Skeletal muscle satellite cell (primary cell): Measurements from ENCODE around the gene P2RX6.
"Not testable (repeated sequence)": the region's sequence is repeated elsewhere in the genome, so short reads cannot be mapped to it uniquely, and the experiment has no call there.

ENCODE experiments used
- H3K27me3 ChIP-seq: 2 replicates; pipeline ENCODE4 v1.7.0; 2013; ENCODE audit warnings: low read length; ENCODE audit not compliant: control insufficient read depth, insufficient read depth
- H3K36me3 ChIP-seq: 2 replicates; pipeline ENCODE4 v1.7.0; 2013; ENCODE audit warnings: mild to moderate bottlenecking, control low read depth, low read length; ENCODE audit not compliant: insufficient read depth
- H3K4me1 ChIP-seq: 2 replicates; pipeline ENCODE4 v1.7.0; 2013; ENCODE audit warnings: low read length; ENCODE audit not compliant: control insufficient read depth, insufficient read depth
- H3K4me2 ChIP-seq: 2 replicates; pipeline ENCODE4 v1.7.0; 2013; ENCODE audit warnings: mild to moderate bottlenecking, low read length
- H3K4me3 ChIP-seq: 2 replicates; pipeline ENCODE4 v1.7.0; 2013; ENCODE audit warnings: low read length
- H3K9ac ChIP-seq: 2 replicates; pipeline ENCODE4 v1.7.0; 2013; ENCODE audit warnings: mild to moderate bottlenecking, low read depth, low read length, moderate library complexity
- H3K9me3 ChIP-seq: replicated peaks from 2 replicates; pipeline ENCODE4 v1.7.0; 2013; ENCODE audit warnings: mild to moderate bottlenecking, control low read depth, low read length

P2RX6 gene

DNA sequence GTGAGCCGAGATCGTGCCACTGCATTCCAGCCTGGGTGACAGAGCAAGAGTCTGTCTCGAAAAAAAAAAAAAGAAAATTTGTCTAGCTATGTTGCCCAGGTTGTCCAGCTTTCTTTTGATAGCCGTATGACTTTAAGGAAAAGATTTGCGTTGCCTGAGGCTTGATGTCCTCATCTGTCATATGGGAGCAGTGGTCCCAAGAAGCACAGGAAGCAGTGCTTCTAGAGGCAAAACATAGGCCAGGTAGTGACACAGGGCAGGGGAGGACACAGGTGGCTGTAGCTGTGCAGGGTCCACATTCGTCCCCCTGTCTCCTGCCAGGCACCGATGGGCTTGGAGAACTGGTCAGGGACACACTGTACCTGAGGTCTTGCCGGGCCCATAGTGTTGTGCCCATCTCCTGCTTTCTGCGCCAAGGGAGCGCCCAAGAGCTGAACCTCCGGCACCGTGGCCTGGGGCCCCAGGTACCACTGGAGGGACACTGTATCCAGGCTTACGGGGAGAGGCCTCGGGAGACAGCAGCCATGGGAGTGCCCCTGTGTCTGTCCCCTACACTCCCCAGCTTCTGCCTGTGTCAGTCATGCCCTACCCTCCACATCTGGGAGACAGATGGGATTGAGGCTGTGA lies 32.2 kb downstream of the P2RX6 start:
- Histone ChIP-seq H3K4me2 (no peak overlapping the region), H3K9me3 (no peaks in the 10 kb centered on the region), H3K36me3 (no peaks in the 10 kb centered on the region), H3K4me3 (no peak overlapping the region), H3K27me3 (no peaks in the 10 kb centered on the region), H3K9ac (no peak overlapping the region), H3K4me1 (peaks cover 38% of the 10 kb centered on the region)

DNA sequence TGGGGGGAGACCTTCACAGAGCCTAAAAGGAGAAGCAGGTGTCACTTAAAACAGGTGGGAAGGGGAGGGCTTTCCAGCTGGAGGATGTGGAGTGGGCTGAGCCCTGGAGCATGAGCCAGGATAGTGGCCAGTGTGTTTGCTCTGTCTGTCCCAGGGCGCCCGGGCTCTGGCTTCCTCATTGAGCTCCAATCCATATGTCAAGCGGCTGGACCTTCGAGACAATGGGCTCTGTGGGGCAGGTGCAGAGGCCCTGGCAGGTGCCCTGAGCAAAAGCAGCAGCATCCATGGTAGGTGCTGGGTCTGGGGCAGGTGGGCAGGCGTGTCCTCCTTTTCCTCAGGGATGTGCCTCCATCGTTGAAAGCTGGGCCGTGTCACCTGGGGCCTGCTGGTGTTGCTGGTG lies 32.8 kb downstream of the P2RX6 start:
- Histone ChIP-seq H3K9me3 (no peaks in the 10 kb centered on the region), H3K27me3 (no peaks in the 10 kb centered on the region)

DNA sequence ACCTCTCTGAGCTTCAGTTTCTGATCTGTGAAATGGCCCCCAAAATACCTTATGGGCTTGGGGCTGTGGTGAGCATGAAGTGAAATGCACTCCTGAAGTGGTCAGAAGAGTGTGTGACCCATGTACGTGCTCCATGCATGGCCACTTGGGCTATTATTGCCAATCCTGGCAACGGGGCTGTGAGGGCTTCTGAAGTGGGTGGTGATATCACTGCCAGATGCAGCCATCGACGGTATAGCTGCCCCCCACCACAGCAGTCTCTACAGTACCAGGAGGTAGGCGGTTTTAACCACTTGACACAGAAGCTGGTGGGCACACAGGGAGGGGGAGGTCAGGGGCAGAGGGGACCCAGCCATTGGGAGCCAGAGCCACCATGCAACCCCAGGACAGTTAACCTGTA lies 33.5 kb downstream of the P2RX6 start:
- H3K4me3 ChIP-seq, H3K27me3 ChIP-seq, H3K36me3 ChIP-seq, H3K9me3 ChIP-seq, H3K4me2 ChIP-seq, H3K9ac ChIP-seq: not testable (repeated sequence)
- H3K4me1 ChIP-seq: peaks cover 25% of the 10 kb centered on the region

More for the DNA sequence above, 32.8 kb downstream of the P2RX6 start:
- Histone ChIP-seq H3K36me3 (no peaks in the 10 kb centered on the region), H3K4me2 (no peak overlapping the region), H3K9ac (no peak overlapping the region), H3K4me3 (no peak overlapping the region), H3K4me1 (peaks cover 32% of the 10 kb centered on the region)

DNA sequence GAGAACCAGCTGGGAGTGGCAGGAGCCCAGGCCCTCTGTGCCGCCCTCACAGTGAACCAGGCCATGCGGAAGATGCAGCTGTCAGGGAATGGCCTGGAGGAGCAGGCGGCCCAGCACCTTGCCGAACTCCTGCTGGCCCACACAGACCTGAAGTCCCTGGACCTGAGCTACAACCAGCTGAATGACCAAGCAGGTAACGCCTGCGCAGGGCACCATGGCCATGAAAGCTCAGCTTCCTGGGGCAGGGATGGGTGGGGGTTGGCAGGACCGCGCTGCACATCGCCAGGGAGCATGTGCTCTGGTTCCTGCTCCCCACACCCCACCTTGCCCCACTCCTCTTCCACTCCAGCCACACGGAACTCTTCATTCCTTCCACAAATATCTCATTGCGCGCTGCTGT lies 34.0 kb downstream of the P2RX6 start:
- not testable (repeated sequence) for H3K36me3 ChIP-seq, H3K4me3 ChIP-seq, H3K9me3 ChIP-seq, H3K4me2 ChIP-seq, H3K9ac ChIP-seq, H3K27me3 ChIP-seq
- H3K4me1 ChIP-seq: peaks cover 20% of the 10 kb centered on the region

DNA sequence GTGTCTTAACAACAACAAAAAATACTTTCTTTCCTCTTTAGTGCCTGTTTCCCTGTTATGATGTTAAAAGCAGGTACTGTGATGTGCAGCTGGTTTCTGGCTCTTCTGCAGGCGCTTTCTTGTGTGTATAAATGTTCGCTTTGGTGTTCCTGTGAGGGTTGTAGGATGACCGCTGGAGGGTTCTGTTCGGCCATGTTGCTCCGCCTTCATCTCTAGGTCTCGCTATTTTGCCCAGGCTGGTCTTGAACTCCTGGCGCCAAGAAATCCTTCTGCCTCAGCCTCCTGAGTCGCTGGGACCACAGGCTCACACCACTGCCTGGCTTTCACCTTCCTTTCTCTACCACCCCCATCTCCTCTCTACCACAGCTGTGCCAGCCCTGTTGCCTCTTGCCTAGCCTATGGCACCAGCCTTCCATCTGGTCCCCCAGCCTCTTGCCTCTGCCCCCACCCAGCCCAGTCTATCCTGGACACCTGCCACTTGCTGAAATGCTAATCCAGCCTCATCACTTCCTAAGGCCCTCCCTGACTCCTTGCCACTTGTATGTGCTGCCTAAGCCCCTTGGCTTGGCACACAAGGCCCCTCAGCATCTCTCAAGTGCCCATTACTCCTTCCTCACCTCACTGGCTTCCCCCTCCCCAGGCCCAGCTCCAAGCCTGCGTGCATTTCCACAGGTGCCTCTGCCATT lies 36.3 kb downstream of the P2RX6 start:
- no peaks in the 10 kb centered on the region for H3K36me3 ChIP-seq
- H3K4me1 ChIP-seq: no peaks in the 10 kb centered on the region
- H3K27me3 ChIP-seq: peaks cover 13% of the 10 kb centered on the region
- no peak overlapping the region for H3K4me2 ChIP-seq
- no peak overlapping the region for H3K4me3 ChIP-seq
- H3K9me3 ChIP-seq: no peaks in the 10 kb centered on the region
- no peak overlapping the region for H3K9ac ChIP-seq

DNA sequence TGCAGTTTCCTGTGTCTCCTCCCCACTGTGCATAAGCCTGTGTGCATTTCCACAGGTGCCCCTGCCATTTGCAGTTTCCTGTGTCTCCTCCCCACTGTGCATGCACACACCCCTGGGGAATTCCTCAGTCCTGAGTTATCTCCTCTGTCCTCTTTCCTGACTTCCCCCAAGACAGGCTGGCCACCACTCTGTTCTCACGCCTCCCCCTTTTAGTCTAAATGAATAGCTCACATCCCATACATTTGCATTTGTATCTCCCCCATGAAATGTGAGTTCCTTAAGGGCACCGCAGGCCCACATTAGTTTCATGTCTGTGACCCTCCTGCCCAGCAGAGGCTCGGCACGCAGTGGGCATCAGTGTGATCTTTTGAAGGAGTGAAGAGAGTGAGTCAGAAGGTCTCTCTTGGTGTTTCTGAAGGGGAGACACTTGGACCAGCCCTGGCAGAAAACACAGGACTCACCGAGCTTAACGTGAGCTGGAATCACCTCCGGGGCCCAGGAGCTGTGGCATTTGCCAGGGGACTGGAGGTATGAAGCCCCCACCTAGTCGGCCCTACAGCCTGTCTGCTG lies 37.0 kb downstream of the P2RX6 start:
- Histone ChIP-seq H3K9ac (no peak overlapping the region), H3K9me3 (no peaks in the 10 kb centered on the region), H3K4me2 (no peak overlapping the region), H3K4me3 (no peak overlapping the region), H3K4me1 (no peaks in the 10 kb centered on the region), H3K36me3 (no peaks in the 10 kb centered on the region), H3K27me3 (peaks cover 20% of the 10 kb centered on the region)

DNA sequence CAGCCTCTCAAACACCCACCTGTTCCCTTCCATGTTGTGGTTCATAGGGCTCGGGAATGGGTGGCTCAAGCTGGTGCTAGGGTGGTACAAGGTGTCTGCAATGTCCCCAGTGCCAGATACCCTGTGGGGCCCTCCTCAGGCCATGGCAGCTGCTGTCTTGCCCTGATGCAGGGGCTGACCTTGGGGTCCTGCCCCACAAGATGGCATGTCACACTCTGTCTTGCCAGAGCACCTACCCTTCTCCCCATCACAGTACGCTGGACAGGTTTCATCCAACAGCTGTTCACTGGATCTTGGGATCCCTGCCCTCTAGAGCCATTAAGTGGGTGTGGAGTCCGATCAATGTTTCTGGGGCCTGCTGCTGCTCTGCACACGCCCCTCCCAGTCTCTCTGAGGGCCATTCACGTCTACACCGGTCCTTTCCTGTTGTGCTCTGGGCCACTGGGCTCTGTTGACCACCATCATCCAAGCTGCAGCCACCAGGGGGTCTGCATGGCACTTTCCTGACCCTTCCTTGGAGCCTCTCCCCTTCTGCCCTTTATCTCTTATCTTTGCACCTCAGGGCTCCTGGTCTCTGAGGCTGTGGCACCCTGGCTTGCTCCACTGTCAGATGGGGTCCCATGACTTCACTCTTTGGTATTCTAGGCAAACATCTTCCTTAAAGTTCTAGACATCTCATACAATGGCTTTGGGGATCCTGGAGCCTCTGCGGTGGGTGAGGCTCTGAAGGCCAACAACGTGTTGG lies 37.9 kb downstream of the P2RX6 start:
- Histone ChIP-seq H3K9me3 (no peaks in the 10 kb centered on the region), H3K4me1 (no peaks in the 10 kb centered on the region), H3K4me3 (no peak overlapping the region), H3K4me2 (no peak overlapping the region), H3K9ac (no peak overlapping the region), H3K36me3 (no peaks in the 10 kb centered on the region), H3K27me3 (peaks cover 21% of the 10 kb centered on the region)

DNA sequence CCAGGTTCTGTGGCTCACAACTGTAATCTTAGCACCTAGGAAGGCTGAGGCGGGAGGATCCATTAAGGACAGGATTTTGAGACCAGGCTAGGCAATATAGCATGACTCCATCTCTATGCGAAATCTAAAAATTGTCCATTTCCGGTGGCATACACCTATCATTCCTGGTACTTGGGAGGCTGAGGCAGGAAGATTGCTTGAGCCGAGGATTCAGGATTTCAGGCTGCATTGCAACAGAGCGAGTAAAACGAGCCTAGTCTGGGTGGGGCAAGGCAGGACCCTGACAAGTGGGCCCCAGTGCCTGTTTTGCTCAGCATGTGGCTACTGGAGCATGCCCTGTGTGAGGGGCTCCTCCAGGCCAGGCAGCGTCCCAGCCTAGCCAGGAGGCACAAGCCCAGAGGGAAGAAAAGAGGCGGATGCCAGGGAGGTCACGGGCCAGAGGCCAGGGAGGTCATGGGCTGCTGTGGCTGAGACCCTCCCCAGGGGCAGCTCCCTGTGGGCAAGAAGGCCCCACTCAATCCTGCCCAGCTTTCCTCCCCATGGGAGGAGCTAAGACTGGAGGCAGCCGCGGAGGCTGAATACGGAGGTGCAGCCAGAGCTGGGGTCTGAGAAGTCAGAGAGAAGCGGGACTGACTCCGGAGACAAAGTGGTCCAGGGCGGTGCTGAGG lies 39.2 kb downstream of the P2RX6 start:
- H3K36me3 ChIP-seq: no peaks in the 10 kb centered on the region
- H3K9ac ChIP-seq: no peak overlapping the region
- no peaks in the 10 kb centered on the region for H3K9me3 ChIP-seq
- no peak overlapping the region for H3K4me3 ChIP-seq
- H3K4me1 ChIP-seq: no peaks in the 10 kb centered on the region
- H3K4me2 ChIP-seq: no peak overlapping the region
- H3K27me3 ChIP-seq: peaks cover 21% of the 10 kb centered on the region

DNA sequence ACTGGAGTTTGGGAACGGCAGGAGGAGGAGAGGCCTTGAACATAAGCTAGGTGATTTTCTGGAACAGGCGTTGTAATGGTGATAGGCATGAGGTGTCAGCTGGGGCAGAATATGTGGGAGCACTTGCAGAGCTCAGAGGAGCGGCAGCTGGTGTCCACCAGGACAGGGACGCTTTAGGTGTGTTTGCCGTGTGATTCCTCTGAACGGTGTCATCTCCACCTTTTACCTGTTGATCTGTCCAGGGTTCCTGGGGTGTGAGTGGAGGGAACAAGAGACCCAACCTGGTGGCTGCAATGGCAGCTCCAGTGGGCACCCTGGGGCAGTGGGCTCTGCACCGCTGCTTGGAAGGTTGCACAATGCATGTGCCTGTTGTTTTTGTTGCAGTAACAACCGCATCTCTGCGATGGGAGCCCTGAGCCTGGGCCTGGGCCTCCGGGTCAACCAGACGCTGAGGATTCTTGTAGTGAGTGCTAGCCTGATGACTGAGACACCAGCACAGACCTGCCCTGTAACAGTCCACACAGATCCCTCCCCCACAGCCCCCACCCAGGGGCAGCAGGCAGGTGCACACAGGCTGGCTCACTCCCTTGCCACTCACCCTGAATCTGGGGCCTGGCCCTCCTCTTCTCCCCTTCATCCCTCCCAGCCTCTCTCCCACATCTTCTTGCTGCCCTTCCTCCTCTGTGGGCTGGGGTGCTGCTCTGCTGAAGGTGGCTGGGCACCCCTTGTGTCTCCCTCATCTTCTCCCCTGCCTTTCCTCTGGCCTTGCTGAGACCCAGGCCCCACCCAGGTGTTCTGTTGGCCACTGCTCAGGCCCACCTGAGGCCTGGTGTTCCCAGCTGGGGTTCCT lies 40.0 kb downstream of the P2RX6 start:
- H3K9ac ChIP-seq: no peak overlapping the region
- no peak overlapping the region for H3K4me2 ChIP-seq
- H3K4me1 ChIP-seq: no peaks in the 10 kb centered on the region
- no peak overlapping the region for H3K4me3 ChIP-seq
- H3K9me3 ChIP-seq: no peaks in the 10 kb centered on the region
- H3K27me3 ChIP-seq: peaks cover 21% of the 10 kb centered on the region
- no peaks in the 10 kb centered on the region for H3K36me3 ChIP-seq

DNA sequence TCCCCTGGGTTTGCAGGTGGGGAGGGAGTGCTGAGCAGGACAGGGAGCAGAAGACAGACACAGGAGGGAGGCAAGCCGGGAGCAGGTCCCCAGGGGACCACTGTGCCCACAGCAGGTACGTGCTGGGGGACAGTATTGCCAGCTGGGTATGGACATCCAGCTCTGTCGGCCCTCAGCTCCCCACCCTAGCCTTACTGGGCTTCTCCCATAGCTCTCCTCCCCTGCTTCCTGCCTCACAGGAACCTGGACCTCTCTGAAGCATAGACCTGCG lies 40.5 kb downstream of the P2RX6 start:
- Histone ChIP-seq H3K27me3 (peaks cover 21% of the 10 kb centered on the region), H3K9me3 (no peaks in the 10 kb centered on the region), H3K4me2 (no peak overlapping the region), H3K4me1 (no peaks in the 10 kb centered on the region), H3K4me3 (no peak overlapping the region), H3K9ac (no peak overlapping the region), H3K36me3 (no peaks in the 10 kb centered on the region)

DNA sequence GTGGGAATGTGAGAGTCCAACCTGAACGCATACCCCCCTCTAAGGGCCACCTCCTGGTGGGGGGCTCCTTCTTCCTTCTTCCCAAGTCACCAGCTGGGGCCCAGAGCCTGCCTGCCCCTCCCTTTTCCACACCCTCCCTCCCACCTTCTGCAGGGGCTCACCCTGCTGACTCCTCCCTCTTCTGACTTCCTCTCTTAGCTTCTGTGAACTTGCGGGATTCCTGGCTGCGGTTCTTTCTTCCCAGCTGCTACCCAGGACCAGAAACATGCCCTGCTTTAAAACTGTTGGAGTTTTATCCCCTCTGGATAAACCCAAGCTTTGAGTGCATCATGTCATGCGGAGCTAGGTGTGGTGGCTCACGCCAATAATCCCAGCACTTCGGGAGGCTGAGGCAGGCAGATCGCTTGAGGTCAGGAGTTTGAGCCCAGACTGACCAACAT lies 40.9 kb downstream of the P2RX6 start:
- H3K27me3 ChIP-seq: peaks cover 21% of the 10 kb centered on the region
- H3K4me2 ChIP-seq: no peak overlapping the region
- no peaks in the 10 kb centered on the region for H3K4me1 ChIP-seq
- H3K36me3 ChIP-seq: no peaks in the 10 kb centered on the region
- no peaks in the 10 kb centered on the region for H3K9me3 ChIP-seq
- no peak overlapping the region for H3K9ac ChIP-seq
- H3K4me3 ChIP-seq: no peak overlapping the region
